GM23338 (cell line): ENCODE data around the gene SCN4A. TPM values are rescaled to one million over a fixed set of nuclear protein-coding genes. Genes with fewer than 3 reads are reported as not detected.
A peak's percentile ranks its signal among the peaks of the same experiment; 100 is the strongest.

ENCODE experiments used
- ATAC-seq: fragments of 200-7000 bp; cut with Tn5 transposase; 3 replicates; pipeline ENCODE4 v1.9.1; 2020
- DNase-seq: peaks from one replicate; pipeline ENCODE4 v3.0.0-alpha.2; 2015; ENCODE audit warnings: low spot score
- H2AFZ ChIP-seq: fragments of 200-600 bp; sonication (generic); 2 replicates; pipeline ENCODE4 v1.8.0; 2016; ENCODE audit warnings: antibody characterized with exemption, mild to moderate bottlenecking, moderate library complexity
- H3F3A ChIP-seq: fragments of 200-600 bp; sonication (generic); replicated peaks from 2 replicates; pipeline ENCODE4 v1.8.0; 2017; ENCODE audit warnings: antibody characterized with exemption, mixed run types, low read depth
- H3K27ac ChIP-seq: fragments of 200-600 bp; sonication (generic); 2 replicates; pipeline ENCODE4 v1.6.1; 2016; ENCODE audit warnings: low read depth
- H3K27me3 ChIP-seq: fragments of 200-600 bp; sonication (generic); 2 replicates; pipeline ENCODE4 v1.8.0; 2016; ENCODE audit warnings: mild to moderate bottlenecking, mixed run types, moderate library complexity; ENCODE audit not compliant: insufficient read depth
- H3K36me3 ChIP-seq: fragments of 200-600 bp; sonication (generic); 2 replicates; pipeline ENCODE4 v1.8.0; 2016; ENCODE audit warnings: mild to moderate bottlenecking; ENCODE audit not compliant: insufficient read depth
- H3K4me1 ChIP-seq: fragments of 200-600 bp; sonication (generic); 2 replicates; pipeline ENCODE4 v1.8.0; 2016; ENCODE audit warnings: mild to moderate bottlenecking, moderate library complexity; ENCODE audit not compliant: insufficient read depth
- H3K4me2 ChIP-seq: fragments of 200-600 bp; sonication (generic); 2 replicates; pipeline ENCODE4 v1.7.1; 2017; ENCODE audit warnings: mixed run types
- H3K4me3 ChIP-seq: fragments of 200-600 bp; sonication (generic); 2 replicates; pipeline ENCODE4 v1.6.1; 2016; ENCODE audit warnings: mixed run types
- H3K79me2 ChIP-seq: fragments of 200-600 bp; sonication (generic); replicated peaks from 2 replicates; pipeline ENCODE4 v1.8.0; 2017; ENCODE audit warnings: mild to moderate bottlenecking; ENCODE audit not compliant: insufficient read depth
- H3K9me2 ChIP-seq: fragments of 200-600 bp; sonication (generic); 2 replicates; pipeline ENCODE4 v1.8.0; 2017; ENCODE audit not compliant: insufficient read depth
- H4K20me1 ChIP-seq: fragments of 200-600 bp; sonication (generic); replicated peaks from 2 replicates; pipeline ENCODE4 v1.8.0; 2017; ENCODE audit warnings: mild to moderate bottlenecking; ENCODE audit not compliant: insufficient read depth
- H3K27ac Mint-ChIP-seq: 2 replicates; pipeline ENCODE4 v1.8.0; 2020; ENCODE audit warnings: inconsistent platforms, mild to moderate bottlenecking, moderate library complexity, mixed read lengths
- H3K27me3 Mint-ChIP-seq: 3 replicates; pipeline ENCODE4 v1.8.0; 2022; ENCODE audit warnings: low read depth, mild to moderate bottlenecking, moderate library complexity, mixed read lengths, inconsistent platforms; ENCODE audit not compliant: insufficient read depth, poor library complexity
- H3K36me3 Mint-ChIP-seq: 3 replicates; pipeline ENCODE4 v1.8.0; 2021; ENCODE audit warnings: low read depth, mild to moderate bottlenecking, inconsistent platforms, moderate library complexity, mixed read lengths
- H3K4me1 Mint-ChIP-seq: 3 replicates; pipeline ENCODE4 v1.8.0; 2020; ENCODE audit warnings: mild to moderate bottlenecking, inconsistent platforms, mixed read lengths
- H3K4me3 Mint-ChIP-seq: 3 replicates; pipeline ENCODE4 v1.8.0; 2021; ENCODE audit warnings: moderate library complexity, mild to moderate bottlenecking, inconsistent platforms, mixed read lengths
- H3K9me3 Mint-ChIP-seq: 3 replicates; pipeline ENCODE4 v1.8.0; 2020; ENCODE audit warnings: moderate library complexity, mild to moderate bottlenecking, inconsistent platforms, mixed read lengths
- CREB1 ChIP-seq: fragments of 250-450 bp; sonication (Bioruptor Pico); IDR thresholded peaks from 2 replicates; pipeline ENCODE4 v1.5.0; 2020; ENCODE audit warnings: low read depth, mild to moderate bottlenecking, moderate library complexity
- CTCF ChIP-seq, 2 experiments: fragments of 200-600 bp in 1 of 2; sonication (generic) in 1 of 2; conservative IDR thresholded peaks; 2 replicates each; pipeline versions ENCODE4 v1.5.1 to v1.6.1; 2016 to 2017; ENCODE audit warnings: antibody characterized with exemption in 2 of 2, low read depth in 2 of 2, mild to moderate bottlenecking in 2 of 2, moderate library complexity in 1 of 2
- EZH2 ChIP-seq: fragments of 200-600 bp; sonication (generic); IDR thresholded peaks from one replicate; pipeline ENCODE4 v1.8.0; 2017; ENCODE audit warnings: antibody characterized with exemption, mild to moderate bottlenecking, low read depth; ENCODE audit not compliant: unreplicated experiment
- EZH2phosphoT487 ChIP-seq: fragments of 200-600 bp; sonication (generic); IDR thresholded peaks from one replicate; pipeline ENCODE4 v1.8.1; 2018; ENCODE audit warnings: antibody characterized with exemption; ENCODE audit not compliant: unreplicated experiment
- JUNB ChIP-seq: IDR thresholded peaks from one replicate; pipeline ENCODE4 v1.6.1; 2016; ENCODE audit warnings: antibody characterized with exemption; ENCODE audit not compliant: unreplicated experiment
- NANOG ChIP-seq: IDR thresholded peaks from 2 replicates; pipeline ENCODE4 v1.6.1; 2016; ENCODE audit warnings: antibody characterized with exemption, borderline replicate concordance
- POLR2AphosphoS5 ChIP-seq: IDR thresholded peaks from 2 replicates; pipeline ENCODE4 v1.6.1; 2016; ENCODE audit warnings: antibody characterized with exemption, low read depth
- REST ChIP-seq: IDR thresholded peaks from one replicate; pipeline ENCODE4 v1.6.1; 2018; ENCODE audit warnings: antibody characterized with exemption; ENCODE audit not compliant: unreplicated experiment
- STAT1 ChIP-seq: IDR thresholded peaks from one replicate; pipeline ENCODE4 v1.6.1; 2016; ENCODE audit warnings: antibody characterized with exemption; ENCODE audit not compliant: unreplicated experiment
- ZNF114 ChIP-seq: fragments of 250-450 bp; sonication (Bioruptor Pico); IDR thresholded peaks from 2 replicates; pipeline ENCODE4 v1.5.0; 2020; ENCODE audit warnings: mild to moderate bottlenecking, moderate library complexity
- ZNF331 ChIP-seq: fragments of 250-450 bp; sonication (Bioruptor Pico); IDR thresholded peaks from 2 replicates; pipeline ENCODE4 v1.5.0; 2020; ENCODE audit warnings: low read depth, mild to moderate bottlenecking, moderate library complexity
- polyA plus RNA-seq: library from polyadenylated mRNA; unstranded; fragments of >200 nt; fragmentation: Nextera tagmentation; extraction: Ambion mirVana; gene quantifications from 2 replicates; pipeline ENCODE4 v1.2.1, GENCODE V29; 2016
- total RNA-seq: library from RNA; depleted of rRNA; stranded (reverse); fragments of >200 nt; shearing (Covaris generic); gene quantifications from 2 replicates; pipeline ENCODE4 v1.2.3, GENCODE V29; 2014
- TF ChIP-seq, protein P1 (sequence below): IDR thresholded peaks from 2 replicates; pipeline ENCODE4 v1.6.1; 2016; ENCODE audit warnings: antibody characterized with exemption
- TF ChIP-seq, protein P2 (sequence below): fragments of 250-450 bp; sonication (Bioruptor Pico); IDR thresholded peaks from 2 replicates; pipeline ENCODE4 v1.5.0; 2020; ENCODE audit warnings: mild to moderate bottlenecking, moderate library complexity

Gene SCN4A
- total and polyA plus RNA-seq, 2 experiments from 2014 or later = 2.3 to 7.9 TPM

- no peaks in the 10 kb centered on the region for H3K9me2 ChIP-seq
- peaks cover 10% of the 10 kb centered on the region for H3K4me1 ChIP-seq
- H4K20me1 ChIP-seq = no peaks in the 10 kb centered on the region
- peak overlapping the region; percentile 98 for H3K4me3 ChIP-seq
- H2AFZ ChIP-seq = peak overlapping the region; percentile 100
- TF ChIP-seq, protein P1, sequence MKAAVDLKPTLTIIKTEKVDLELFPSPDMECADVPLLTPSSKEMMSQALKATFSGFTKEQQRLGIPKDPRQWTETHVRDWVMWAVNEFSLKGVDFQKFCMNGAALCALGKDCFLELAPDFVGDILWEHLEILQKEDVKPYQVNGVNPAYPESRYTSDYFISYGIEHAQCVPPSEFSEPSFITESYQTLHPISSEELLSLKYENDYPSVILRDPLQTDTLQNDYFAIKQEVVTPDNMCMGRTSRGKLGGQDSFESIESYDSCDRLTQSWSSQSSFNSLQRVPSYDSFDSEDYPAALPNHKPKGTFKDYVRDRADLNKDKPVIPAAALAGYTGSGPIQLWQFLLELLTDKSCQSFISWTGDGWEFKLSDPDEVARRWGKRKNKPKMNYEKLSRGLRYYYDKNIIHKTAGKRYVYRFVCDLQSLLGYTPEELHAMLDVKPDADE = no peak
- no peak for TF ChIP-seq CTCF (conservative IDR thresholded peaks at IDR 0.05; ENCODE audit: low read depth in 2 of 2)
- no peak for TF ChIP-seq POLR2AphosphoS5
- TF ChIP-seq CREB1 = no peak
- TF ChIP-seq EZH2 = no peak
- no peak for TF ChIP-seq STAT1
- TF ChIP-seq EZH2phosphoT487 = no peak
- TF ChIP-seq ZNF114 (CRISPR knock-in tag) = no peak
- TF ChIP-seq ZNF331 (CRISPR knock-in tag) = no peak
- no peak for TF ChIP-seq NANOG
- TF ChIP-seq REST = no peak
- TF ChIP-seq, protein P2, sequence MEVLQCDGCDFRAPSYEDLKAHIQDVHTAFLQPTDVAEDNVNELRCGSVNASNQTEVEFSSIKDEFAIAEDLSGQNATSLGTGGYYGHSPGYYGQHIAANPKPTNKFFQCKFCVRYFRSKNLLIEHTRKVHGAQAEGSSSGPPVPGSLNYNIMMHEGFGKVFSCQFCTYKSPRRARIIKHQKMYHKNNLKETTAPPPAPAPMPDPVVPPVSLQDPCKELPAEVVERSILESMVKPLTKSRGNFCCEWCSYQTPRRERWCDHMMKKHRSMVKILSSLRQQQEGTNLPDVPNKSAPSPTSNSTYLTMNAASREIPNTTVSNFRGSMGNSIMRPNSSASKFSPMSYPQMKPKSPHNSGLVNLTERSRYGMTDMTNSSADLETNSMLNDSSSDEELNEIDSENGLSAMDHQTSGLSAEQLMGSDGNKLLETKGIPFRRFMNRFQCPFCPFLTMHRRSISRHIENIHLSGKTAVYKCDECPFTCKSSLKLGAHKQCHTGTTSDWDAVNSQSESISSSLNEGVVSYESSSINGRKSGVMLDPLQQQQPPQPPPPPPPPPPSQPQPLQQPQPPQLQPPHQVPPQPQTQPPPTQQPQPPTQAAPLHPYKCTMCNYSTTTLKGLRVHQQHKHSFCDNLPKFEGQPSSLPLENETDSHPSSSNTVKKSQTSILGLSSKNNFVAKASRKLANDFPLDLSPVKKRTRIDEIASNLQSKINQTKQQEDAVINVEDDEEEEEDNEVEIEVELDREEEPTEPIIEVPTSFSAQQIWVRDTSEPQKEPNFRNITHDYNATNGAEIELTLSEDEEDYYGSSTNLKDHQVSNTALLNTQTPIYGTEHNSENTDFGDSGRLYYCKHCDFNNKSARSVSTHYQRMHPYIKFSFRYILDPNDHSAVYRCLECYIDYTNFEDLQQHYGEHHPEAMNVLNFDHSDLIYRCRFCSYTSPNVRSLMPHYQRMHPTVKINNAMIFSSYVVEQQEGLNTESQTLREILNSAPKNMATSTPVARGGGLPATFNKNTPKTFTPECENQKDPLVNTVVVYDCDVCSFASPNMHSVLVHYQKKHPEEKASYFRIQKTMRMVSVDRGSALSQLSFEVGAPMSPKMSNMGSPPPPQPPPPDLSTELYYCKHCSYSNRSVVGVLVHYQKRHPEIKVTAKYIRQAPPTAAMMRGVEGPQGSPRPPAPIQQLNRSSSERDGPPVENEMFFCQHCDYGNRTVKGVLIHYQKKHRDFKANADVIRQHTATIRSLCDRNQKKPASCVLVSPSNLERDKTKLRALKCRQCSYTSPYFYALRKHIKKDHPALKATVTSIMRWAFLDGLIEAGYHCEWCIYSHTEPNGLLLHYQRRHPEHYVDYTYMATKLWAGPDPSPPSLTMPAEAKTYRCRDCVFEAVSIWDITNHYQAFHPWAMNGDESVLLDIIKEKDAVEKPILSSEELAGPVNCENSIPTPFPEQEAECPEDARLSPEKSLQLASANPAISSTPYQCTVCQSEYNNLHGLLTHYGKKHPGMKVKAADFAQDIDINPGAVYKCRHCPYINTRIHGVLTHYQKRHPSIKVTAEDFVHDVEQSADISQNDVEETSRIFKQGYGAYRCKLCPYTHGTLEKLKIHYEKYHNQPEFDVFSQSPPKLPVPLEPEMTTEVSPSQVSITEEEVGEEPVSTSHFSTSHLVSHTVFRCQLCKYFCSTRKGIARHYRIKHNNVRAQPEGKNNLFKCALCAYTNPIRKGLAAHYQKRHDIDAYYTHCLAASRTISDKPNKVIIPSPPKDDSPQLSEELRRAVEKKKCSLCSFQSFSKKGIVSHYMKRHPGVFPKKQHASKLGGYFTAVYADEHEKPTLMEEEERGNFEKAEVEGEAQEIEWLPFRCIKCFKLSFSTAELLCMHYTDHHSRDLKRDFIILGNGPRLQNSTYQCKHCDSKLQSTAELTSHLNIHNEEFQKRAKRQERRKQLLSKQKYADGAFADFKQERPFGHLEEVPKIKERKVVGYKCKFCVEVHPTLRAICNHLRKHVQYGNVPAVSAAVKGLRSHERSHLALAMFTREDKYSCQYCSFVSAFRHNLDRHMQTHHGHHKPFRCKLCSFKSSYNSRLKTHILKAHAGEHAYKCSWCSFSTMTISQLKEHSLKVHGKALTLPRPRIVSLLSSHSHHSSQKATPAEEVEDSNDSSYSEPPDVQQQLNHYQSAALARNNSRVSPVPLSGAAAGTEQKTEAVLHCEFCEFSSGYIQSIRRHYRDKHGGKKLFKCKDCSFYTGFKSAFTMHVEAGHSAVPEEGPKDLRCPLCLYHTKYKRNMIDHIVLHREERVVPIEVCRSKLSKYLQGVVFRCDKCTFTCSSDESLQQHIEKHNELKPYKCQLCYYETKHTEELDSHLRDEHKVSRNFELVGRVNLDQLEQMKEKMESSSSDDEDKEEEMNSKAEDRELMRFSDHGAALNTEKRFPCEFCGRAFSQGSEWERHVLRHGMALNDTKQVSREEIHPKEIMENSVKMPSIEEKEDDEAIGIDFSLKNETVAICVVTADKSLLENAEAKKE (CRISPR knock-in tag) = no peak
- TF ChIP-seq JUNB = no peak
- H3K27ac ChIP-seq = no peak overlapping the region
- peak overlapping the region; percentile 84 for H3K4me3 Mint-ChIP-seq
- no peaks in the 10 kb centered on the region for H3F3A ChIP-seq
- DNase-seq (peak; percentile 53), ATAC-seq (peak; percentile 10)
- H3K36me3 Mint-ChIP-seq = no peaks in the 10 kb centered on the region; the same call in 2 of the 3 replicates
- no peaks in the 10 kb centered on the region for H3K36me3 ChIP-seq
- no peaks in the 10 kb centered on the region; the same call in 2 of the 3 replicates for H3K9me3 Mint-ChIP-seq
- H3K27me3 Mint-ChIP-seq = peaks cover 22% of the 10 kb centered on the region
- peaks cover 18% of the 10 kb centered on the region for H3K4me1 Mint-ChIP-seq
- H3K79me2 ChIP-seq = no peaks in the 10 kb centered on the region
- peaks cover 22% of the 10 kb centered on the region for H3K27me3 ChIP-seq
- H3K27ac Mint-ChIP-seq = no peak overlapping the region
- peak overlapping the region; percentile 97 for H3K4me2 ChIP-seq
Observed at GRCh38 chr17:63997341-63998048, 24.8 kb upstream of the SCN4A start.
